Endodermal cell (in vitro differentiated cells): ENCODE measurements around the gene YIF1A. TPM values are rescaled to one million over a fixed set of nuclear protein-coding genes. Genes with fewer than 3 reads are reported as not detected.

Experiments
- DNase-seq: peaks from one replicate; pipeline ENCODE4 v3.0.0-alpha.2; 2017
- H3K27ac ChIP-seq: 2 replicates; pipeline ENCODE4 v1.5.1; 2013; ENCODE audit warnings: mild to moderate bottlenecking, low read depth, low read length, moderate library complexity
- H3K27me3 ChIP-seq: 2 replicates; pipeline ENCODE4 v1.6.1; 2013; ENCODE audit warnings: mild to moderate bottlenecking, low read length, moderate library complexity; ENCODE audit not compliant: insufficient read depth, control insufficient read depth, poor library complexity, severe bottlenecking
- H3K36me3 ChIP-seq: 2 replicates; pipeline ENCODE4 v1.7.0; 2013; ENCODE audit warnings: mild to moderate bottlenecking, low read length, moderate library complexity; ENCODE audit not compliant: control insufficient read depth, insufficient read depth
- H3K4me1 ChIP-seq: one replicate; pipeline ENCODE4 v1.7.0; 2013; ENCODE audit warnings: low read length; ENCODE audit not compliant: control insufficient read depth, insufficient read depth
- H3K4me3 ChIP-seq: 2 replicates; pipeline ENCODE4 v1.5.1; 2013; ENCODE audit warnings: mild to moderate bottlenecking, low read length, moderate library complexity
- H3K9ac ChIP-seq: 2 replicates; pipeline ENCODE4 v1.6.1; 2013; ENCODE audit warnings: mild to moderate bottlenecking, low read length, moderate library complexity; ENCODE audit not compliant: poor library complexity, severe bottlenecking; ENCODE audit errors: extremely low read depth
- H3K9me3 ChIP-seq: 2 replicates; pipeline ENCODE4 v1.6.1; 2013; ENCODE audit warnings: mild to moderate bottlenecking, low read length, moderate library complexity; ENCODE audit not compliant: control insufficient read depth
- H3K27ac Mint-ChIP-seq: 2 replicates; pipeline ENCODE4 v1.8.0; 2020; ENCODE audit warnings: mixed read lengths
- H3K27me3 Mint-ChIP-seq: 2 replicates; pipeline ENCODE4 v1.8.0; 2021; ENCODE audit warnings: mild to moderate bottlenecking, mixed read lengths; ENCODE audit not compliant: insufficient read depth
- H3K36me3 Mint-ChIP-seq: 2 replicates; pipeline ENCODE4 v1.8.0; 2020; ENCODE audit warnings: low read depth, mixed read lengths
- H3K4me1 Mint-ChIP-seq: 2 replicates; pipeline ENCODE4 v1.8.0; 2020; ENCODE audit warnings: mixed read lengths
- H3K4me3 Mint-ChIP-seq: 2 replicates; pipeline ENCODE4 v1.8.0; 2020; ENCODE audit warnings: mild to moderate bottlenecking, moderate library complexity, mixed read lengths
- H3K9me3 Mint-ChIP-seq: 2 replicates; pipeline ENCODE4 v1.8.0; 2020; ENCODE audit warnings: mild to moderate bottlenecking, mixed read lengths
- CTCF ChIP-seq: fragments of 200-600 bp; sonication (generic); conservative IDR thresholded peaks from 2 replicates; pipeline ENCODE4 v1.5.0; 2021; ENCODE audit warnings: antibody characterized with exemption, mild to moderate bottlenecking
- WGBS, 2 experiments: methylation state at CpG; one replicate each; pipeline versions ENCODE4 v1.1.5 to v1.1.7; 2013; ENCODE audit warnings: missing lambda C conversion rate in 2 of 2, mixed read lengths in 1 of 2; ENCODE audit not compliant: insufficient coverage in 1 of 2, insufficient read length in 1 of 2; 5-methylcytosine and 5-hydroxymethylcytosine counted together
- total RNA-seq, 2 donors: library from RNA; stranded (reverse); fragmentation: NEBNext Ultra II Directional in 1 of 2; extraction: Animal tissue kit (Norgen Biotek cat#: 25700) in 1 of 2; gene quantifications; 2 replicates in 1 of 2; 3 replicates in 1 of 2; pipeline ENCODE4 v1.2.1, GENCODE V29; 2021

YIF1A gene
- total RNA-seq, 2 donors from 2014 or later = 70.6 to 80.1 TPM

- WGBS, 2 experiments = 14 to 22% methylated on average over 16 to 19 of the region's 19 CpGs
- Histone ChIP-seq H3K4me1 (peaks cover 2% of the 10 kb centered on the region), H3K4me3 (no peak overlapping the region), H3K9me3 (no peaks in the 10 kb centered on the region), H3K36me3 (no peaks in the 10 kb centered on the region), H3K9ac (no peak overlapping the region), H3K27me3 (no peaks in the 10 kb centered on the region), H3K27ac (no peak overlapping the region)
- Mint-ChIP-seq H3K36me3 (peaks cover 2% of the 10 kb centered on the region), H3K4me1 (peaks cover 4% of the 10 kb centered on the region), H3K27ac (peak overlapping the region; percentile 35), H3K27me3 (peaks cover 10% of the 10 kb centered on the region), H3K4me3 (peak overlapping the region; percentile 28), H3K9me3 (no peaks in the 10 kb centered on the region)
- peak; percentile 97 for TF ChIP-seq CTCF
- DNase-seq = peak; percentile 96
Observed at GRCh38 chr11:66328302-66329144, 39.6 kb upstream of the YIF1A start.

GRCh38 chr11:66328031-66328301, 39.0 kb upstream of the YIF1A start:
- TF ChIP-seq CTCF = no peak

GRCh38 chr11:66327171-66328030, 38.5 kb upstream of the YIF1A start:
- Histone ChIP-seq H3K27ac (no peak overlapping the region), H3K9ac (no peak overlapping the region), H3K4me3 (no peak overlapping the region), H3K9me3 (no peaks in the 10 kb centered on the region), H3K36me3 (no peaks in the 10 kb centered on the region), H3K4me1 (peaks cover 2% of the 10 kb centered on the region), H3K27me3 (no peaks in the 10 kb centered on the region)
- no peak for TF ChIP-seq CTCF
- 93 to 96% methylated on average over 9 to 10 of the region's 10 CpGs for WGBS, 2 experiments
- Mint-ChIP-seq H3K27ac (peak overlapping the region; percentile 3), H3K4me1 (peaks cover 4% of the 10 kb centered on the region), H3K9me3 (no peaks in the 10 kb centered on the region), H3K36me3 (no peaks in the 10 kb centered on the region), H3K4me3 (no peak overlapping the region), H3K27me3 (peaks cover 10% of the 10 kb centered on the region)
- no peak for DNase-seq

More at GRCh38 chr11:66328031-66328301, 39.0 kb upstream of the YIF1A start:
- Mint-ChIP-seq H3K4me3 (no peak overlapping the region), H3K4me1 (peaks cover 4% of the 10 kb centered on the region), H3K9me3 (no peaks in the 10 kb centered on the region), H3K27me3 (peaks cover 10% of the 10 kb centered on the region), H3K36me3 (peaks cover 2% of the 10 kb centered on the region), H3K27ac (peak overlapping the region; percentile 35)
- no peak overlapping the region for H3K9ac ChIP-seq
- H3K9me3 ChIP-seq = no peaks in the 10 kb centered on the region
- H3K4me3 ChIP-seq = no peak overlapping the region
- H3K36me3 ChIP-seq = no peaks in the 10 kb centered on the region
- 92 to 100% methylated on average over 3 of the region's 3 CpGs for WGBS, 2 experiments
- peaks cover 2% of the 10 kb centered on the region for H3K4me1 ChIP-seq
- no peaks in the 10 kb centered on the region for H3K27me3 ChIP-seq
- H3K27ac ChIP-seq = no peak overlapping the region
- no peak for DNase-seq
